Brain microvascular endothelial cell (primary cell): ENCODE results near the gene MS4A3.

Source experiments
- DNase-seq: peaks from one replicate; pipeline ENCODE4 v3.0.0-alpha.2; 2020
- H3K27ac ChIP-seq: fragments of 250-450 bp; sonication (Bioruptor Pico); 2 replicates; pipeline ENCODE4 v1.5.1; 2020; ENCODE audit warnings: mild to moderate bottlenecking, moderate library complexity
- H3K27me3 ChIP-seq: fragments of 250-450 bp; sonication (Bioruptor Pico); replicated peaks from 2 replicates; pipeline ENCODE4 v1.5.1; 2020; ENCODE audit warnings: mild to moderate bottlenecking
- H3K36me3 ChIP-seq: fragments of 250-450 bp; sonication (Bioruptor Pico); replicated peaks from 2 replicates; pipeline ENCODE4 v1.5.1; 2020; ENCODE audit warnings: mild to moderate bottlenecking
- H3K4me3 ChIP-seq: 2 replicates; pipeline ENCODE4 v1.5.1; 2011; ENCODE audit warnings: low read depth, mild to moderate bottlenecking, control low read depth, low read length, moderate library complexity
- in situ Hi-C: cut with HindIII; loops from 2 replicates; pipeline ENCODE4 v1.10.0; 2017; ENCODE audit warnings: low sequenced_read_pairs, low pct_ligation_motif_present
- TF ChIP-seq, protein P1 (sequence below): IDR thresholded peaks from 2 replicates; pipeline ENCODE4 v1.5.1; 2011; ENCODE audit warnings: low read depth, mild to moderate bottlenecking, moderate library complexity, low read length, control low read depth, inconsistent platforms; ENCODE audit errors: missing control alignments

MS4A3 gene

GRCh38 chr11:60077216-60077817 is 20.9 kb downstream of the MS4A3 start:
- Histone ChIP-seq H3K36me3 (no peaks in the 10 kb centered on the region), H3K27ac (no peak overlapping the region), H3K4me3 (no peak overlapping the region), H3K27me3 (no peaks in the 10 kb centered on the region)
- in situ Hi-C loops, result no loop called here
- TF ChIP-seq, protein P1, sequence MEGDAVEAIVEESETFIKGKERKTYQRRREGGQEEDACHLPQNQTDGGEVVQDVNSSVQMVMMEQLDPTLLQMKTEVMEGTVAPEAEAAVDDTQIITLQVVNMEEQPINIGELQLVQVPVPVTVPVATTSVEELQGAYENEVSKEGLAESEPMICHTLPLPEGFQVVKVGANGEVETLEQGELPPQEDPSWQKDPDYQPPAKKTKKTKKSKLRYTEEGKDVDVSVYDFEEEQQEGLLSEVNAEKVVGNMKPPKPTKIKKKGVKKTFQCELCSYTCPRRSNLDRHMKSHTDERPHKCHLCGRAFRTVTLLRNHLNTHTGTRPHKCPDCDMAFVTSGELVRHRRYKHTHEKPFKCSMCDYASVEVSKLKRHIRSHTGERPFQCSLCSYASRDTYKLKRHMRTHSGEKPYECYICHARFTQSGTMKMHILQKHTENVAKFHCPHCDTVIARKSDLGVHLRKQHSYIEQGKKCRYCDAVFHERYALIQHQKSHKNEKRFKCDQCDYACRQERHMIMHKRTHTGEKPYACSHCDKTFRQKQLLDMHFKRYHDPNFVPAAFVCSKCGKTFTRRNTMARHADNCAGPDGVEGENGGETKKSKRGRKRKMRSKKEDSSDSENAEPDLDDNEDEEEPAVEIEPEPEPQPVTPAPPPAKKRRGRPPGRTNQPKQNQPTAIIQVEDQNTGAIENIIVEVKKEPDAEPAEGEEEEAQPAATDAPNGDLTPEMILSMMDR, result no peak
- DNase-seq, result no peak

- DNase-seq, result no peak
- Histone ChIP-seq H3K27me3 (no peaks in the 10 kb centered on the region), H3K36me3 (no peaks in the 10 kb centered on the region), H3K4me3 (no peak overlapping the region), H3K27ac (no peak overlapping the region)
- TF ChIP-seq, protein P1, result no peak
- in situ Hi-C loops, result no loop called here
Measured at GRCh38 chr11:60077981-60078380, 21.5 kb downstream of the MS4A3 start.

DNA sequence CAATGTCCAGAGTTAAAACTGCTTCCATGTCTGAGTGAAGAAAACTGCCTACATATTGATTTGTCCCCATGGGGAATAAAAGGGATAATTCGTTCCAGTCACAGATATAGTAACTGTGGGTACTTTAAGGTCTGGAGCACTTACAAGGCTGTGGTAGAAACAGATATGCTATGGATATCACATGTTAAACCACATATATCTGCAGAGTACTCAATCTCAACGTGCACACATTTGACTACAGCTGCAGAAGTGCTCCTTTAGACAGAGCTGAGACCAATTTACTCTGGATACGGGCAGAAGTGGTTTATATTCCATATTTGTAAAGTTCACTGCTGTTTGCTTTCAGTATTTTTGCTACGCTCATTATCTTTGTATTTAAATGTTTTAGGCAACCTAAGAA is 22.3 kb downstream of the MS4A3 start:
- Histone ChIP-seq H3K36me3 (no peaks in the 10 kb centered on the region), H3K4me3 (no peak overlapping the region), H3K27me3 (no peaks in the 10 kb centered on the region), H3K27ac (no peak overlapping the region)
- TF ChIP-seq, protein P1, result no peak
- DNase-seq, result no peak
- in situ Hi-C loops, result no loop called here

DNA sequence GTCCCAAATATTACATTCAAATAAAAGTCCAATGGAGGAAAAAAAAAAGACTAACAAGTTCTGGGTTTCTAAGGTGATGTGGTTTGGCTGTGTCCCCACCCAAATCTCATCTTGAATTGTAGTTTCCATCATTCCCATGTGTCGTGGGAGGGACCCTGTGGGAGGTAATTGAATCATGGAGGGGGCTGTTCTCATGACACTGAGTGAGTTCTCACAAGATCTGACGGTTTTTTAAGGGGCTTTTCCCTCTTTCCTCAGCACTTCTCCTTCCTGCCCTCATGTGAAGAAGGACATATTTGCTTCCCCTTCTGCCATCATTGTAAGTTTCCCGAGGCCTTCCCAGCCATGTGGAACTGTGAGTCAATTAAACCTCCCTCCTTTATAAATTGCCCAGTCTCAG is 24.1 kb downstream of the MS4A3 start:
- H3K27ac ChIP-seq, result no peak overlapping the region
- no peaks in the 10 kb centered on the region for H3K36me3 ChIP-seq
- H3K27me3 ChIP-seq, result no peaks in the 10 kb centered on the region
- no peak for DNase-seq
- TF ChIP-seq, protein P1, result no peak
- in situ Hi-C loops, result no loop called here
- no peak overlapping the region for H3K4me3 ChIP-seq

DNA sequence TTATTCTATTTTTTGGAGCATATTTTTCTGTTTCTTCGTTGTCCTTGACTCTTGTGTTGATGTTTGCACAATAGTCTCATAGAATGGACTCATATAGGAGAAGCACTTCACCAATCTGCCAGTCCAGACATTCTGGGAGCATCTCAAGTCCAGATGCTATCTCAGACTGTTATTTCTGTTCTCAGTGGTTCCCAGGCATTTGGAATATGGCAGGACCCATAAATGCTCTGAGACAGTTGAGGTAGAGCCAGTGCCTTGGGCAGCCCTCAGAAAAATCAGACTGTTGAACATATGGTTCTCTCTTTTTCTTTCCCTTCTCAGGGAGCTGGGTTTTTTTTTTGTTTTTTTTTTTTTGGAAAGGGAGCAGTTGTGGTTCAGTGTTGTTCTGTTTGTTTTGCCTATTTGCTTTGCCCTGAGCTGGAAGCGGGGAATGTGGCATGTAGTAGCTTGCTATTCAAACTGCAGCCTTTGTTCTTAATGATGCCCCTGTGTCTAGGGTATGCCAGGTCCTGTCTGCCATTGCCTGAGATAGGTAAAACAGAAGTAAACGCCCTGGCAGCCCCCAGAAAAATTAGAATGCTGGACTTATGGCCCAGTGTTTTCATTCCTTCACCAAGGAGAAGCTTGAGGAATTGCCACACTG is 28.3 kb downstream of the MS4A3 start:
- DNase-seq, result no peak
- TF ChIP-seq, protein P1, result no peak
- H3K27me3 ChIP-seq, result no peaks in the 10 kb centered on the region
- no peaks in the 10 kb centered on the region for H3K36me3 ChIP-seq
- no peak overlapping the region for H3K4me3 ChIP-seq
- in situ Hi-C loops, result no loop called here
- no peak overlapping the region for H3K27ac ChIP-seq

DNA sequence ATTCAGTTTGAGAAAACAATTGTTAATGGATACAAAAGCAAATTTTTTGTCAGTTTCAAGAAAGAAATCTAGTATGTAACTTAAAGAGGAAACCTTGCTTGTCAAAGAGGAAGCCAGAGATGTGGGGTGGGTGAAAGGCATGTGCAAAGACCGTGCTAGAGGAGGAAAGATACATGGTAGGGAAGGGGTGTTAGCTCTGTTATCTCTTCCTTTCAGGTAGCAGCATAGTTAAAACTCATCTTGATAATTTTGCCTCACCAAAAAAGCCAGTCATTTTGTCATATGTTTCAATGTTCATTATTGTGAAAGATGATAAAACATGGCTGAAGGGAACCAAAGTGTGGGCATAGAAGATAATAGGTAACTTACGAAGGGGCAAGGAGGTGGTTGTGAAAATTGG is 29.4 kb downstream of the MS4A3 start:
- Histone ChIP-seq H3K36me3 (no peaks in the 10 kb centered on the region), H3K4me3 (no peak overlapping the region), H3K27ac (no peak overlapping the region), H3K27me3 (no peaks in the 10 kb centered on the region)
- TF ChIP-seq, protein P1, result no peak
- in situ Hi-C loops, result no loop called here
- DNase-seq, result no peak
